SK-N-SH (cell line): ENCODE measurements around the gene PDXDC1. TPM values are rescaled to one million over a fixed set of nuclear protein-coding genes. Genes with fewer than 3 reads are reported as not detected.
"Not testable (repeated sequence)": the region's sequence is repeated elsewhere in the genome, so short reads cannot be mapped to it uniquely, and the experiment has no call there.

Source experiments
- CTCF ChIA-PET: fragments of 300-600, 350-600 bp; formaldehyde crosslinking; extraction: SDS; loops from one replicate; lab custom pipeline; 2021; lab: Yijun Ruan, JAX
- POLR2A ChIA-PET: fragments of 350-600 bp; sonication (Branson Sonifier 250); formaldehyde crosslinking; extraction: SDS; loops from one replicate; lab custom pipeline; 2020; ENCODE audit warnings: antibody characterized with exemption, inconsistent platforms; lab: Yijun Ruan, JAX
- DNase-seq: peaks from one replicate; pipeline ENCODE4 v3.0.0; 2012
- H2AFZ ChIP-seq: fragments of 200-600 bp; sonication (generic); 2 replicates; pipeline ENCODE4 v1.8.1; 2016; ENCODE audit warnings: antibody characterized with exemption, mild to moderate bottlenecking, low read depth
- H3F3A ChIP-seq: fragments of 200-600 bp; sonication (generic); replicated peaks from 2 replicates; pipeline ENCODE3; 2016; ENCODE audit warnings: antibody characterized with exemption, mild to moderate bottlenecking; ENCODE audit not compliant: insufficient read depth
- H3K27ac ChIP-seq, 2 experiments: fragments of 200-500 bp in 1 of 2; fragments of 200-600 bp in 1 of 2; sonication (Bioruptor generic) in 1 of 2; sonication (generic), shearing (Covaris generic) in 1 of 2; 2 replicates each; pipeline versions ENCODE4 v1.5.1 to v1.6.1; 2014 to 2016; ENCODE audit warnings: low read depth in 2 of 2, inconsistent platforms in 1 of 2, low read length in 1 of 2, mild to moderate bottlenecking in 1 of 2, mixed read lengths in 1 of 2
- H3K27me3 ChIP-seq: fragments of 200-600 bp; sonication (generic), shearing (Covaris generic); 2 replicates; pipeline ENCODE4 v1.6.1; 2016; ENCODE audit warnings: mixed run types; ENCODE audit not compliant: insufficient read depth
- H3K36me3 ChIP-seq, 2 experiments: fragments of 200-500 bp in 1 of 2; fragments of 200-600 bp in 1 of 2; sonication (Bioruptor generic) in 1 of 2; sonication (generic) in 1 of 2; replicated peaks in 1 of 2; 2 replicates each; pipeline versions ENCODE3 to v1.5.1; 2014 to 2016; ENCODE audit warnings: low read length in 1 of 2, mild to moderate bottlenecking in 1 of 2; ENCODE audit not compliant: insufficient read depth in 2 of 2, control insufficient read depth in 1 of 2
- H3K4me1 ChIP-seq, 2 experiments: fragments of 200-500 bp in 1 of 2; fragments of 200-600 bp in 1 of 2; sonication (Bioruptor generic) in 1 of 2; sonication (generic), shearing (Covaris generic) in 1 of 2; 2 replicates each; pipeline versions ENCODE4 v1.5.1 to v1.6.1; 2014 to 2016; ENCODE audit warnings: low read depth in 1 of 2, low read length in 1 of 2, mixed run types in 1 of 2; ENCODE audit not compliant: insufficient read depth in 2 of 2, control insufficient read depth in 1 of 2
- H3K4me2 ChIP-seq: fragments of 200-600 bp; sonication (generic), shearing (Covaris generic); 2 replicates; pipeline ENCODE4 v1.6.1; 2017; ENCODE audit warnings: mixed run types
- H3K4me3 ChIP-seq, 2 experiments: fragments of 200-500 bp in 1 of 2; fragments of 200-600 bp in 1 of 2; sonication (Bioruptor generic) in 1 of 2; sonication (generic), shearing (Covaris generic) in 1 of 2; 2 replicates each; pipeline versions ENCODE4 v1.5.1 to v1.8.1; 2014 to 2016; ENCODE audit warnings: low read depth in 2 of 2, inconsistent platforms in 1 of 2, low read length in 1 of 2, mild to moderate bottlenecking in 1 of 2, mixed read lengths in 1 of 2, moderate library complexity in 1 of 2
- H3K79me2 ChIP-seq: fragments of 200-600 bp; sonication (generic); 2 replicates; pipeline ENCODE4 v1.8.1; 2017; ENCODE audit warnings: mild to moderate bottlenecking; ENCODE audit not compliant: insufficient read depth
- H3K9ac ChIP-seq: fragments of 200-600 bp; sonication (generic); 2 replicates; pipeline ENCODE4 v1.6.1; 2017; ENCODE audit warnings: mixed run types
- H3K9me2 ChIP-seq: fragments of 200-600 bp; sonication (generic); 2 replicates; pipeline ENCODE4 v1.6.1; 2017; ENCODE audit warnings: mixed run types
- H3K9me3 ChIP-seq: fragments of 200-600 bp; sonication (generic); 2 replicates; pipeline ENCODE4 v1.6.1; 2017; ENCODE audit warnings: mixed run types, mild to moderate bottlenecking, moderate library complexity
- H4K20me1 ChIP-seq: fragments of 200-600 bp; sonication (generic); 2 replicates; pipeline ENCODE4 v1.6.1; 2017; ENCODE audit warnings: mild to moderate bottlenecking, mixed run types; ENCODE audit not compliant: insufficient read depth
- CTCF ChIP-seq: fragments of 200-600 bp; sonication (generic); IDR thresholded peaks from 2 replicates; pipeline ENCODE4 v1.6.1; 2017; ENCODE audit warnings: antibody characterized with exemption, mild to moderate bottlenecking, moderate library complexity
- EP300 ChIP-seq, 2 experiments: IDR thresholded peaks; 2 replicates each; pipeline versions ENCODE4 v1.4.0 to v1.6.1; 2012; ENCODE audit warnings: borderline replicate concordance in 1 of 2, low read depth in 1 of 2, low read length in 1 of 2
- FOSL2 ChIP-seq: IDR thresholded peaks from 2 replicates; pipeline ENCODE4 v1.4.0; 2012; ENCODE audit warnings: low read depth, mild to moderate bottlenecking, moderate library complexity, borderline replicate concordance
- JUND ChIP-seq: IDR thresholded peaks from 2 replicates; pipeline ENCODE4 v1.4.0; 2012
- MAX ChIP-seq: IDR thresholded peaks from 2 replicates; pipeline ENCODE4 v1.4.0; 2012; ENCODE audit warnings: low read depth
- MXI1 ChIP-seq: IDR thresholded peaks from 2 replicates; pipeline ENCODE4 v1.6.1; 2012; ENCODE audit warnings: mild to moderate bottlenecking, low read depth, low read length, improper control_type of control experiment
- PBX3 ChIP-seq: IDR thresholded peaks from 2 replicates; pipeline ENCODE4; 2012
- POLR2AphosphoS5 ChIP-seq: IDR thresholded peaks from 2 replicates; pipeline ENCODE4 v1.6.1; 2012; ENCODE audit warnings: low read depth, low read length
- RAD21 ChIP-seq: IDR thresholded peaks from 2 replicates; pipeline ENCODE4 v1.6.1; 2012; ENCODE audit warnings: mild to moderate bottlenecking, low read length
- SIN3A ChIP-seq: IDR thresholded peaks from 2 replicates; pipeline ENCODE4 v1.6.1; 2012; ENCODE audit warnings: low read depth, mild to moderate bottlenecking, low read length, moderate library complexity, borderline replicate concordance
- SMC3 ChIP-seq: IDR thresholded peaks from 2 replicates; pipeline ENCODE4 v1.6.1; 2012; ENCODE audit warnings: low read depth, low read length, improper control_type of control experiment
- TCF12 ChIP-seq: IDR thresholded peaks from 2 replicates; pipeline ENCODE4 v1.4.0; 2012
- WGBS: methylation state at CpG from one replicate; pipeline ENCODE4 v1.1.6; 2017; ENCODE audit warnings: low lambda C conversion rate; 5-methylcytosine and 5-hydroxymethylcytosine counted together
- polyA plus RNA-seq, 3 experiments: library from polyadenylated mRNA; depleted of rRNA; stranded (reverse); fragments of >200 nt; gene quantifications; 2 replicates each; pipeline ENCODE4 v1.2.3, GENCODE V29; 2012

PDXDC1 gene
- polyA plus RNA-seq, 1 of the 3 experiments (the other 2 are of a cell fraction), result 37.4 TPM

GRCh38 chr16:15021429-15021828 lies 46.6 kb downstream of the PDXDC1 start:
- CTCF ChIA-PET, H3K9me3 ChIP-seq, H3K4me3 ChIP-seq, H3K9me2 ChIP-seq, DNase-seq, POLR2A ChIA-PET, H2AFZ ChIP-seq, H3K27me3 ChIP-seq, H3K9ac ChIP-seq: not testable (repeated sequence)
- H3K4me2 ChIP-seq, result peak overlapping the region; percentile 13
- WGBS, result 29% methylated on average over 7 of the region's 7 CpGs
- peaks cover 51% of the 10 kb centered on the region for H3F3A ChIP-seq
- H3K4me1 ChIP-seq, result peaks cover 9 to 25% of the 10 kb centered on the region in 2 experiments; a peak in 3 of 4 replicates
- peaks cover 14% of the 10 kb centered on the region for H4K20me1 ChIP-seq
- H3K27ac ChIP-seq, result peak overlapping the region; percentile 54 to 65; a peak in 3 of 4 replicates
- peaks cover 43% of the 10 kb centered on the region; the same call in 1 of the 2 replicates for H3K79me2 ChIP-seq
- peak; percentile 96 for TF ChIP-seq PBX3
- TF ChIP-seq TCF12, result peak; percentile 88
- TF ChIP-seq MAX, result peak; percentile 45; the same call in 1 of the 2 replicates
- TF ChIP-seq FOSL2, result peak; percentile 87
- TF ChIP-seq SIN3A, result peak; percentile 55; the same call in 1 of the 2 replicates
- TF ChIP-seq EP300 (IDR thresholded peaks at IDR 0.05; ENCODE audit: borderline replicate concordance in 1 of 2, low read depth in 1 of 2, low read length in 1 of 2), result peak in 1 of 2 experiments; percentile 53; a peak in 1 of 4 replicates
- peak; percentile 54; the same call in 1 of the 2 replicates for TF ChIP-seq POLR2AphosphoS5
- TF ChIP-seq JUND, result peak; percentile 89
- H3K36me3 ChIP-seq, result peaks cover 20 to 53% of the 10 kb centered on the region in 2 experiments

- TF ChIP-seq PBX3 (peak; percentile 90), CTCF (peak; percentile 54), MAX (0 out of 2 replicates have a peak, but pooled peaks have one; percentile 18), MXI1 (peak; percentile 76), SMC3 (peak; percentile 34; the same call in 1 of the 2 replicates), RAD21 (peak; percentile 61)
- TF ChIP-seq, all 33 proteins: peak for 6; not testable (repeated sequence) for 27
- peak overlapping the region; percentile 13 for H3K4me2 ChIP-seq
- H3K79me2 ChIP-seq, result peaks cover 48% of the 10 kb centered on the region
- H3K27me3 ChIP-seq, H3K9me2 ChIP-seq, H3K9me3 ChIP-seq, H3K9ac ChIP-seq, POLR2A ChIA-PET, H3K4me3 ChIP-seq, H2AFZ ChIP-seq: not testable (repeated sequence)
- H3K4me1 ChIP-seq, result peaks cover 6 to 23% of the 10 kb centered on the region in 2 experiments; a peak in 3 of 4 replicates
- H3F3A ChIP-seq, result peaks cover 54% of the 10 kb centered on the region
- H4K20me1 ChIP-seq, result peaks cover 13% of the 10 kb centered on the region
- WGBS, result 54% methylated on average over 4 of the region's 4 CpGs
- H3K36me3 ChIP-seq, result peaks cover 18 to 51% of the 10 kb centered on the region in 2 experiments
- peak overlapping the region; percentile 54 to 65; a peak in 3 of 4 replicates for H3K27ac ChIP-seq
- CTCF ChIA-PET, result interaction anchor here (1.3 kb wide), 1 partner anchor 9 kb away, joined by 3 read pairs; no protein-coding TSS in a partner anchor
- DNase-seq, result peak; percentile 64
Measured at GRCh38 chr16:15022194-15022593, 47.4 kb downstream of the PDXDC1 start.

- H3K9ac ChIP-seq, H3K4me2 ChIP-seq, DNase-seq, H3K27ac ChIP-seq, H2AFZ ChIP-seq, H3K9me2 ChIP-seq, H3K9me3 ChIP-seq, H3K27me3 ChIP-seq, H3K4me3 ChIP-seq, POLR2A ChIA-PET: not testable (repeated sequence)
- Histone ChIP-seq H3K79me2 (peaks cover 55% of the 10 kb centered on the region), H4K20me1 (peaks cover 13% of the 10 kb centered on the region), H3K4me1 (peaks cover 9 to 23% of the 10 kb centered on the region in 2 experiments; a peak in 3 of 4 replicates), H3K36me3 (peaks cover 25 to 43% of the 10 kb centered on the region in 2 experiments), H3F3A (peaks cover 54% of the 10 kb centered on the region)
- WGBS, result 94% methylated on average over 13 of the region's 13 CpGs
- CTCF ChIA-PET, result interaction anchor here (0.7 to 1.3 kb wide), 2 partner anchors 10 to 55 kb away, joined by 3 read pairs; no protein-coding TSS in a partner anchor
Measured at GRCh38 chr16:15023381-15024077, 48.7 kb downstream of the PDXDC1 start.
